HS-5 (cell line): ENCODE data around the gene POFUT2.

Experiments
- DNase-seq: peaks from one replicate; pipeline ENCODE4 v3.0.0-alpha.2; 2012; ENCODE audit warnings: low read depth

The POFUT2 gene

GRCh38 chr21:45262041-45262581 is 25.6 kb downstream of the POFUT2 start:
- no peak for DNase-seq

GRCh38 chr21:45261093-45261492 is 26.6 kb downstream of the POFUT2 start:
- DNase-seq = no peak

GRCh38 chr21:45260191-45260825 is 27.4 kb downstream of the POFUT2 start:
- no peak for DNase-seq

GRCh38 chr21:45259206-45259840 is 28.4 kb downstream of the POFUT2 start:
- no peak for DNase-seq

- DNase-seq = no peak
Observed at GRCh38 chr21:45258466-45258865, 29.2 kb downstream of the POFUT2 start.

- DNase-seq = no peak
Observed at GRCh38 chr21:45257673-45258341, 29.9 kb downstream of the POFUT2 start.

- DNase-seq = no peak
Observed at GRCh38 chr21:45256912-45257672, 30.6 kb downstream of the POFUT2 start.

- no peak for DNase-seq
Observed at GRCh38 chr21:45256021-45256911, 31.4 kb downstream of the POFUT2 start.

- DNase-seq = no peak
Observed at GRCh38 chr21:45255381-45256020, 32.2 kb downstream of the POFUT2 start.

GRCh38 chr21:45254460-45254930 is 33.2 kb downstream of the POFUT2 start:
- no peak for DNase-seq

- no peak for DNase-seq
Observed at GRCh38 chr21:45253633-45254459, 33.8 kb downstream of the POFUT2 start.

- no peak for DNase-seq
Observed at GRCh38 chr21:45253180-45253579, 34.5 kb downstream of the POFUT2 start.

- DNase-seq = no peak
Observed at GRCh38 chr21:45252448-45252925, 35.2 kb downstream of the POFUT2 start.

- DNase-seq = no peak
Observed at GRCh38 chr21:45251635-45252447, 35.9 kb downstream of the POFUT2 start.

- DNase-seq = no peak
Observed at GRCh38 chr21:45250914-45251634, 36.6 kb downstream of the POFUT2 start.

GRCh38 chr21:45250272-45250671 is 37.4 kb downstream of the POFUT2 start:
- DNase-seq = no peak

- no peak for DNase-seq
Observed at GRCh38 chr21:45249626-45250025, 38.1 kb downstream of the POFUT2 start.

GRCh38 chr21:45248893-45249381 is 38.8 kb downstream of the POFUT2 start:
- DNase-seq = no peak
